Astrocyte (in vitro differentiated cells and primary cell): ENCODE data around the gene GMDS. TPM values are rescaled to one million over a fixed set of nuclear protein-coding genes. Genes with fewer than 3 reads are reported as not detected.

Source experiments
- DNase-seq: peaks from one replicate; pipeline ENCODE4 v3.0.0-alpha.2; 2010; ENCODE audit warnings: low read depth
- FAIRE-seq: peaks from 2 replicates; lab custom pipeline; 2011; peaks lifted over from hg19 to GRCh38; lab: Jason Lieb, UNC
- H2AFZ ChIP-seq: 2 replicates; pipeline ENCODE4 v1.6.0; 2012; ENCODE audit warnings: low read depth, low read length, inconsistent platforms
- H3K27ac ChIP-seq: 2 replicates; pipeline ENCODE4 v1.5.1; 2011; ENCODE audit warnings: low read depth, low read length, inconsistent platforms
- H3K27me3 ChIP-seq: 2 replicates; pipeline ENCODE4 v1.6.0; 2011; ENCODE audit warnings: low read length, inconsistent platforms; ENCODE audit not compliant: insufficient read depth
- H3K36me3 ChIP-seq: 2 replicates; pipeline ENCODE4 v1.5.1; 2011; ENCODE audit warnings: low read length, inconsistent platforms; ENCODE audit not compliant: insufficient read depth
- H3K4me1 ChIP-seq: 2 replicates; pipeline ENCODE4 v1.5.1; 2011; ENCODE audit warnings: low read length, inconsistent platforms; ENCODE audit not compliant: insufficient read depth
- H3K4me2 ChIP-seq: 2 replicates; pipeline ENCODE4 v1.6.0; 2012; ENCODE audit warnings: low read length, inconsistent platforms
- H3K4me3 ChIP-seq: 2 replicates; pipeline ENCODE4 v1.5.1; 2011; ENCODE audit warnings: low read depth, mild to moderate bottlenecking, low read length, inconsistent platforms; ENCODE audit not compliant: insufficient read depth
- H3K79me2 ChIP-seq: 2 replicates; pipeline ENCODE4 v1.6.0; 2012; ENCODE audit warnings: mild to moderate bottlenecking, low read length, inconsistent platforms; ENCODE audit not compliant: insufficient read depth
- H3K9ac ChIP-seq: 2 replicates; pipeline ENCODE4 v1.6.0; 2012; ENCODE audit warnings: mild to moderate bottlenecking, low read length, inconsistent platforms
- H3K9me3 ChIP-seq: 2 replicates; pipeline ENCODE4 v1.5.1; 2012; ENCODE audit warnings: low read depth, mild to moderate bottlenecking, low read length, inconsistent platforms; ENCODE audit not compliant: insufficient read depth
- H4K20me1 ChIP-seq: 2 replicates; pipeline ENCODE4 v1.6.0; 2012; ENCODE audit warnings: low read length, inconsistent platforms; ENCODE audit not compliant: insufficient read depth
- H3K27ac Mint-ChIP-seq: one replicate; pipeline ENCODE4 v1.8.0; 2021; ENCODE audit warnings: mild to moderate bottlenecking, mixed read lengths; ENCODE audit not compliant: unreplicated experiment
- H3K27me3 Mint-ChIP-seq: one replicate; pipeline ENCODE4 v1.8.0; 2021; ENCODE audit warnings: low read depth, mixed read lengths; ENCODE audit not compliant: unreplicated experiment
- H3K36me3 Mint-ChIP-seq: one replicate; pipeline ENCODE4 v1.8.0; 2021; ENCODE audit warnings: low read depth, mixed read lengths; ENCODE audit not compliant: unreplicated experiment
- H3K4me1 Mint-ChIP-seq: one replicate; pipeline ENCODE4 v1.8.0; 2021; ENCODE audit warnings: low read depth, mixed read lengths; ENCODE audit not compliant: unreplicated experiment
- H3K4me3 Mint-ChIP-seq: one replicate; pipeline ENCODE4 v1.8.0; 2021; ENCODE audit warnings: mild to moderate bottlenecking, moderate library complexity, mixed read lengths; ENCODE audit not compliant: unreplicated experiment
- H3K9me3 Mint-ChIP-seq: one replicate; pipeline ENCODE4 v1.8.0; 2021; ENCODE audit warnings: mild to moderate bottlenecking, mixed read lengths; ENCODE audit not compliant: unreplicated experiment
- EZH2 ChIP-seq: IDR thresholded peaks from 2 replicates; pipeline ENCODE4 v1.6.1; 2012; ENCODE audit warnings: mild to moderate bottlenecking, low read length, inconsistent platforms; ENCODE audit not compliant: insufficient read depth
- total RNA-seq: library from RNA; stranded (reverse); gene quantifications from 2 replicates; pipeline ENCODE4 v1.2.1, GENCODE V29; 2021
- TF ChIP-seq, protein P1 (sequence below): IDR thresholded peaks from 2 replicates; pipeline ENCODE4 v1.5.1; 2011; ENCODE audit warnings: low read depth, mild to moderate bottlenecking, inconsistent platforms, low read length, moderate library complexity; ENCODE audit not compliant: insufficient read depth

GMDS gene
- total RNA-seq, 1 donor from 2014 or later, result 9.4 TPM

DNA sequence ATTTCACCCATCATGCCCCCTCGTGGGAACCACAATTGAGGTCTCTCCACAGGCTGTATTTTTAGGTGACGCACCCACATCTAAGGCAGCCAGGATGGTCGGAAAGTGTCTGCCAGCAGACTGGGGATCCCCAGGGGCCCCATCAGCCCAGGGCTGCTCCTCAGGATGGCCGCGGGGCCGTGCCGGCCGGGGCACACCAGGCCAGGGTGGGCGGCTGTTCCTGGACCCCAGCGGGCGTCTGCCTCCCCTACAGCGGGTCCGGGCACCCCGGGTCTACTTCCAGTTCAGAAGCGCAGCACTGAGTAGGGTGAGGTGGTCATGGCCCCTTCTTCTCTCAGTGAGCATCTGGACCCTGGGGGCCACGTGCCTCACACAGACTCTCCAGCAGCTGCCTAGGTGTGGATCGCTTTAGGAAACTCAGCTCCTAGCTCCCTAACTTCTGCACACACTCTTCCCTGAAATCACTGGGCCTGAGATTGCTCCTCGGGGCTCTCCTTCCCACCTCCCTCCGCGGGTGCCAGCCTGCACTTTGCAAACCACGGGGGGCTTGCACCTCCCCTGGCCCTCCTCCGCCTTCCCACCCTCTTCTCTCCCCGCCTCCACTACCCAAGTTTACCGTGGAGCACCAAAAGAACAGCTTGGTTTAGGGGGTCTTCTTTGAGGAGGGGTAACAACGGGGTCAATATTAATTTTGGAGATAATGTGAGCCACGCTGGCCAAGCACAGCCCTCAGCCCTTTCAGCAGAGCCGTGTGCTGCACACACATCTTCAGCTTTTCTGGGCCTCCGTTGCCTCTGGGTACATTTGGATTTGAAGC is 649.9 kb downstream of the GMDS start:
- FAIRE-seq (no peak), DNase-seq (no peak)
- Histone ChIP-seq H3K4me2 (peak overlapping the region; percentile 64), H3K9ac (no peak overlapping the region), H3K27me3 (peaks cover 27% of the 10 kb centered on the region), H3K27ac (no peak overlapping the region), H3K4me1 (no peaks in the 10 kb centered on the region), H2AFZ (peak overlapping the region; percentile 45), H3K9me3 (no peaks in the 10 kb centered on the region), H4K20me1 (no peaks in the 10 kb centered on the region), H3K4me3 (no peak overlapping the region), H3K36me3 (no peaks in the 10 kb centered on the region), H3K79me2 (no peaks in the 10 kb centered on the region)
- peaks cover 43% of the 10 kb centered on the region for H3K27me3 Mint-ChIP-seq
- no peak overlapping the region for H3K27ac Mint-ChIP-seq
- TF ChIP-seq, protein P1, sequence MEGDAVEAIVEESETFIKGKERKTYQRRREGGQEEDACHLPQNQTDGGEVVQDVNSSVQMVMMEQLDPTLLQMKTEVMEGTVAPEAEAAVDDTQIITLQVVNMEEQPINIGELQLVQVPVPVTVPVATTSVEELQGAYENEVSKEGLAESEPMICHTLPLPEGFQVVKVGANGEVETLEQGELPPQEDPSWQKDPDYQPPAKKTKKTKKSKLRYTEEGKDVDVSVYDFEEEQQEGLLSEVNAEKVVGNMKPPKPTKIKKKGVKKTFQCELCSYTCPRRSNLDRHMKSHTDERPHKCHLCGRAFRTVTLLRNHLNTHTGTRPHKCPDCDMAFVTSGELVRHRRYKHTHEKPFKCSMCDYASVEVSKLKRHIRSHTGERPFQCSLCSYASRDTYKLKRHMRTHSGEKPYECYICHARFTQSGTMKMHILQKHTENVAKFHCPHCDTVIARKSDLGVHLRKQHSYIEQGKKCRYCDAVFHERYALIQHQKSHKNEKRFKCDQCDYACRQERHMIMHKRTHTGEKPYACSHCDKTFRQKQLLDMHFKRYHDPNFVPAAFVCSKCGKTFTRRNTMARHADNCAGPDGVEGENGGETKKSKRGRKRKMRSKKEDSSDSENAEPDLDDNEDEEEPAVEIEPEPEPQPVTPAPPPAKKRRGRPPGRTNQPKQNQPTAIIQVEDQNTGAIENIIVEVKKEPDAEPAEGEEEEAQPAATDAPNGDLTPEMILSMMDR, result no peak
- no peak overlapping the region for H3K4me3 Mint-ChIP-seq
- no peaks in the 10 kb centered on the region for H3K36me3 Mint-ChIP-seq
- H3K9me3 Mint-ChIP-seq, result no peaks in the 10 kb centered on the region
- peaks cover 4% of the 10 kb centered on the region for H3K4me1 Mint-ChIP-seq

GRCh38 chr6:1594445-1595200 is 650.8 kb downstream of the GMDS start:
- Mint-ChIP-seq H3K27ac (no peak overlapping the region), H3K9me3 (no peaks in the 10 kb centered on the region), H3K4me3 (no peak overlapping the region), H3K36me3 (no peaks in the 10 kb centered on the region), H3K4me1 (peaks cover 4% of the 10 kb centered on the region), H3K27me3 (peaks cover 40% of the 10 kb centered on the region)
- Histone ChIP-seq H2AFZ (no peak overlapping the region), H4K20me1 (no peaks in the 10 kb centered on the region), H3K9me3 (no peaks in the 10 kb centered on the region), H3K79me2 (no peaks in the 10 kb centered on the region), H3K4me2 (no peak overlapping the region), H3K4me1 (no peaks in the 10 kb centered on the region), H3K9ac (no peak overlapping the region), H3K36me3 (no peaks in the 10 kb centered on the region), H3K27me3 (peaks cover 20% of the 10 kb centered on the region), H3K4me3 (no peak overlapping the region), H3K27ac (no peak overlapping the region)
- no peak for FAIRE-seq
- no peak for DNase-seq
- TF ChIP-seq EZH2, result no peak
- TF ChIP-seq, protein P1, result no peak
